CD14-positive monocyte (primary cell): ENCODE results near the gene CTU2. TPM values are rescaled to one million over a fixed set of nuclear protein-coding genes. Genes with fewer than 3 reads are reported as not detected.

Experiments used
- DNase-seq, 3 donors: peaks; one replicate each; pipeline ENCODE4 v3.0.0-alpha.2; 2011 to 2022
- H2AFZ ChIP-seq: 2 replicates; pipeline ENCODE4 v1.6.0; 2012; ENCODE audit warnings: mild to moderate bottlenecking, low read depth, low read length, inconsistent platforms; ENCODE audit not compliant: insufficient read depth, poor library complexity, severe bottlenecking
- H3K27ac ChIP-seq, 2 donors: 1 replicate in 1 of 2; 2 replicates in 1 of 2; pipeline ENCODE4 v1.5.1; 2012 to 2013; ENCODE audit warnings: low read length in 2 of 2, control low read depth in 1 of 2, inconsistent platforms in 1 of 2, low read depth in 1 of 2, mild to moderate bottlenecking in 1 of 2
- H3K27me3 ChIP-seq, 2 donors: one replicate each; pipeline versions ENCODE4 v1.6.0 to v1.6.1; 2011 to 2013; ENCODE audit warnings: low read length in 2 of 2; ENCODE audit not compliant: control insufficient read depth in 2 of 2, insufficient read depth in 2 of 2
- H3K36me3 ChIP-seq, 2 donors: replicated peaks in 1 of 2; 1 replicate in 1 of 2; 2 replicates in 1 of 2; pipeline versions ENCODE4 v1.5.1 to v1.6.1; 2012 to 2013; ENCODE audit warnings: low read length in 2 of 2, control low read depth in 1 of 2, inconsistent platforms in 1 of 2, mild to moderate bottlenecking in 1 of 2; ENCODE audit not compliant: insufficient read depth in 2 of 2, control insufficient read depth in 1 of 2
- H3K4me1 ChIP-seq, 2 donors: 1 replicate in 1 of 2; 2 replicates in 1 of 2; pipeline versions ENCODE4 v1.5.1 to v1.6.1; 2012 to 2013; ENCODE audit warnings: low read length in 2 of 2, control low read depth in 1 of 2, inconsistent platforms in 1 of 2, mild to moderate bottlenecking in 1 of 2, moderate library complexity in 1 of 2; ENCODE audit not compliant: insufficient read depth in 2 of 2, control insufficient read depth in 1 of 2
- H3K4me2 ChIP-seq: replicated peaks from 2 replicates; pipeline ENCODE3; 2012; ENCODE audit warnings: low read length, moderate library complexity, mild to moderate bottlenecking; ENCODE audit not compliant: poor library complexity, severe bottlenecking; ENCODE audit errors: extremely low read depth
- H3K4me3 ChIP-seq, 3 experiments: fragments of 200-600 bp in 1 of 3; sonication (generic) in 1 of 3; replicated peaks in 1 of 3; 1 replicate in 2 of 3; 2 replicates in 1 of 3; pipeline ENCODE4 v1.5.1; 2011 to 2013; ENCODE audit warnings: low read length in 3 of 3, mild to moderate bottlenecking in 3 of 3, control low read depth in 2 of 3, low read depth in 2 of 3, inconsistent platforms in 1 of 3, moderate library complexity in 1 of 3
- H3K79me2 ChIP-seq: 2 replicates; pipeline ENCODE4 v1.6.0; 2012; ENCODE audit warnings: mild to moderate bottlenecking, control low read depth, inconsistent platforms, low read length, moderate library complexity; ENCODE audit not compliant: insufficient read depth
- H3K9ac ChIP-seq: 2 replicates; pipeline ENCODE4 v1.6.0; 2017; ENCODE audit warnings: low read length, mild to moderate bottlenecking; ENCODE audit not compliant: insufficient read depth, poor library complexity, severe bottlenecking
- H3K9me3 ChIP-seq, 2 donors: replicated peaks in 1 of 2; 1 replicate in 1 of 2; 2 replicates in 1 of 2; pipeline versions ENCODE4 v1.5.1 to v1.6.1; 2012 to 2013; ENCODE audit warnings: low read length in 2 of 2, control low read depth in 1 of 2; ENCODE audit not compliant: control insufficient read depth in 1 of 2, insufficient read depth in 1 of 2
- H4K20me1 ChIP-seq: 2 replicates; pipeline ENCODE4 v1.6.0; 2012; ENCODE audit warnings: mild to moderate bottlenecking, low read length, control low read depth, moderate library complexity; ENCODE audit not compliant: insufficient read depth
- H3K27ac Mint-ChIP-seq, 7 donors: one replicate each; pipeline ENCODE4 v1.8.0; 2020; ENCODE audit warnings: mild to moderate bottlenecking in 7 of 7, mixed read lengths in 7 of 7, moderate library complexity in 6 of 7, inconsistent platforms in 2 of 7
- H3K27me3 Mint-ChIP-seq, 3 donors: one replicate each; pipeline ENCODE4 v1.8.0; 2021 to 2022; ENCODE audit warnings: low read depth in 3 of 3, mild to moderate bottlenecking in 3 of 3, mixed read lengths in 3 of 3, moderate library complexity in 3 of 3, inconsistent platforms in 1 of 3
- H3K36me3 Mint-ChIP-seq, 2 donors: one replicate each; pipeline ENCODE4 v1.8.0; 2020; ENCODE audit warnings: mixed read lengths in 2 of 2, inconsistent platforms in 1 of 2, mild to moderate bottlenecking in 1 of 2
- H3K4me1 Mint-ChIP-seq: one replicate; pipeline ENCODE4 v1.8.0; 2020; ENCODE audit warnings: mild to moderate bottlenecking, mixed read lengths
- H3K4me3 Mint-ChIP-seq, 2 donors: one replicate each; pipeline ENCODE4 v1.8.0; 2020; ENCODE audit warnings: mild to moderate bottlenecking in 2 of 2, mixed read lengths in 2 of 2, moderate library complexity in 1 of 2
- H3K9me3 Mint-ChIP-seq, 7 donors: one replicate each; pipeline ENCODE4 v1.8.0; 2020 to 2022; ENCODE audit warnings: mixed read lengths in 7 of 7, mild to moderate bottlenecking in 6 of 7, moderate library complexity in 6 of 7, inconsistent platforms in 2 of 7
- WGBS: methylation state at CpG from one replicate; pipeline ENCODE4 v1.1.5; 2013; ENCODE audit warnings: missing lambda C conversion rate; ENCODE audit not compliant: insufficient coverage; 5-methylcytosine and 5-hydroxymethylcytosine counted together
- intact Hi-C, 2 donors: fragments of 100-400 bp; cut with micrococcal nuclease; formaldehyde crosslinking; loops; one replicate each; pipeline versions ENCODE4 v1.15.0 to v1.15.1; 2023
- polyA plus RNA-seq, 3 donors: library from polyadenylated mRNA; depleted of rRNA in 1 of 3; unstranded in 2 of 3; stranded (reverse) in 1 of 3; fragments of 300-500 nt in 2 of 3; fragments of >200 nt in 1 of 3; fragmentation: Illumina TruSeq in 2 of 3; gene quantifications; 1 replicate in 2 of 3; 2 replicates in 1 of 3; pipeline ENCODE4 v1.2.3, GENCODE V29; 2012 to 2021
- TF ChIP-seq, protein P1 (sequence below): fragments of 200-600 bp; IDR thresholded peaks from one replicate; pipeline ENCODE4 v1.8.0; 2022; ENCODE audit warnings: antibody characterized with exemption, mild to moderate bottlenecking

CTU2 gene
- polyA plus RNA-seq, 3 donors = 5.9 to 10.3 (median 7.5) TPM

DNA sequence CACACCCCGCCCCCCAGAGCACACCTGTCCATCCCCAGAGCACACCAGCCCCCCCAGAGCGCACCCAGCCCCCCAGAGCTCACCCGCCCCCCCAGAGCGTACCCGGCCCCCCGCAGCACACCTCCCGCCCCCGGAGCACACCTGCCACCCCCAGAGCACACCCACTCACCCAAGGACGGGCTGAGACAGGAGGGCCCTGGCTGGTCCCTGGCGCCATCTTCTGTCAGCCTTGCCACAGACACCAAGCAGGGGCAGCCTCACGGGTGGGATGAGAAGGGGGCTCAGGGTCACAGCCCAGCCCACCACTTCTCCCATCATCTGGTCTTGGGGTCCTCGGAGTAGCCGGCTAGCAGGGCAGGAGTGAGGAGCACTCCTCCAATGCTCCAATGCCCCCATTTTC is 46.9 kb downstream of the CTU2 start:
- no peaks in the 10 kb centered on the region for H3K9me3 ChIP-seq
- DNase-seq = no peak
- intact Hi-C loops = no loop called here
- no peak overlapping the region for H2AFZ ChIP-seq
- no peak overlapping the region for H3K4me3 ChIP-seq
- no peak overlapping the region for H3K4me2 ChIP-seq
- H3K27ac ChIP-seq = no peak overlapping the region
- Mint-ChIP-seq H3K27me3 (peaks cover 0 to 2% (median 2%) of the 10 kb centered on the region in 3 donors), H3K27ac (no peak overlapping the region), H3K36me3 (peaks cover 9 to 48% of the 10 kb centered on the region in 2 donors), H3K4me1 (peaks cover 6% of the 10 kb centered on the region), H3K4me3 (no peak overlapping the region), H3K9me3 (peaks cover 0 to 1% (median 0%) of the 10 kb centered on the region in 7 donors)
- TF ChIP-seq, protein P1, sequence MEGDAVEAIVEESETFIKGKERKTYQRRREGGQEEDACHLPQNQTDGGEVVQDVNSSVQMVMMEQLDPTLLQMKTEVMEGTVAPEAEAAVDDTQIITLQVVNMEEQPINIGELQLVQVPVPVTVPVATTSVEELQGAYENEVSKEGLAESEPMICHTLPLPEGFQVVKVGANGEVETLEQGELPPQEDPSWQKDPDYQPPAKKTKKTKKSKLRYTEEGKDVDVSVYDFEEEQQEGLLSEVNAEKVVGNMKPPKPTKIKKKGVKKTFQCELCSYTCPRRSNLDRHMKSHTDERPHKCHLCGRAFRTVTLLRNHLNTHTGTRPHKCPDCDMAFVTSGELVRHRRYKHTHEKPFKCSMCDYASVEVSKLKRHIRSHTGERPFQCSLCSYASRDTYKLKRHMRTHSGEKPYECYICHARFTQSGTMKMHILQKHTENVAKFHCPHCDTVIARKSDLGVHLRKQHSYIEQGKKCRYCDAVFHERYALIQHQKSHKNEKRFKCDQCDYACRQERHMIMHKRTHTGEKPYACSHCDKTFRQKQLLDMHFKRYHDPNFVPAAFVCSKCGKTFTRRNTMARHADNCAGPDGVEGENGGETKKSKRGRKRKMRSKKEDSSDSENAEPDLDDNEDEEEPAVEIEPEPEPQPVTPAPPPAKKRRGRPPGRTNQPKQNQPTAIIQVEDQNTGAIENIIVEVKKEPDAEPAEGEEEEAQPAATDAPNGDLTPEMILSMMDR = no peak
- no peaks in the 10 kb centered on the region for H3K4me1 ChIP-seq
- no peak overlapping the region for H3K9ac ChIP-seq
- peaks cover 90% of the 10 kb centered on the region for H3K79me2 ChIP-seq
- H4K20me1 ChIP-seq = peaks cover 96% of the 10 kb centered on the region
- WGBS = no CpG with 5 or more reads among the region's 13 CpGs
- no peaks in the 10 kb centered on the region for H3K27me3 ChIP-seq
- peaks cover 27 to 47% of the 10 kb centered on the region in 2 donors for H3K36me3 ChIP-seq

DNA sequence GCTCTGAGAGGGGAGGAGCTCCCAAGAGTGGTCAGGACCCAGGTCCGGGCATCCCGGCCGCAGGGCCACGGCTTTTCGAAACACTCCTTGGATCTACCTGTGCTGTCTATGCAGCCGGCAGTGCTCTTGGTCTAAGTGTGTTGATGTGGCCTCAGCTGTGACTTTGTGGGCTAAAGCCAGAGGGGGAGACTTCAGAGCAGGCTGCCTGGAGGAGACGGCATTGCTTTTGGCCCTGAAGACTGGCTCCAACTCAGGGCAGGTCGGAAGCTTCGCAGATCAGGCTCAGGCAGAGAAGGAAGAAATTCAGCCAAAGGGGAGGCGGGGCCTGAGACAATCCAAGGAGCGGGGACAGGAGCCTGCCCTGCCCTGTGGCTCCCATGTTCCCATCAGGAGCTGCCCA is 47.3 kb downstream of the CTU2 start:
- intact Hi-C loops = no loop called here
- Histone ChIP-seq H3K4me3 (no peak overlapping the region), H3K27me3 (no peaks in the 10 kb centered on the region), H4K20me1 (peaks cover 96% of the 10 kb centered on the region), H3K4me2 (no peak overlapping the region), H2AFZ (no peak overlapping the region), H3K79me2 (peaks cover 90% of the 10 kb centered on the region), H3K27ac (no peak overlapping the region), H3K9ac (no peak overlapping the region), H3K4me1 (no peaks in the 10 kb centered on the region), H3K9me3 (no peaks in the 10 kb centered on the region), H3K36me3 (peaks cover 28 to 43% of the 10 kb centered on the region in 2 donors)
- no peak for DNase-seq
- H3K36me3 Mint-ChIP-seq = peaks cover 10 to 44% of the 10 kb centered on the region in 2 donors
- peaks cover 0 to 2% (median 2%) of the 10 kb centered on the region in 3 donors for H3K27me3 Mint-ChIP-seq
- H3K4me3 Mint-ChIP-seq = no peak overlapping the region
- TF ChIP-seq, protein P1 = no peak
- peaks cover 0 to 1% (median 0%) of the 10 kb centered on the region in 7 donors for H3K9me3 Mint-ChIP-seq
- peaks cover 10% of the 10 kb centered on the region for H3K4me1 Mint-ChIP-seq
- WGBS = 87% methylated on average over 11 of the region's 11 CpGs
- peak overlapping the region in 2 of 7 donors; percentile 56 to 66 for H3K27ac Mint-ChIP-seq
